OCI-M1 (cell line): ENCODE results near the gene FARS2.
"Not testable (repeated sequence)": the region's sequence is repeated elsewhere in the genome, so short reads cannot be mapped to it uniquely, and the experiment has no call there.

Experiments
- DNase-seq: peaks from one replicate; lab custom pipeline; 2025; lab: John Stamatoyannopoulos, UW

FARS2 gene

GRCh38 chr6:5786969-5787720 lies 525.8 kb downstream of the FARS2 start:
- no peak for DNase-seq

- DNase-seq, result not testable (repeated sequence)
Measured at GRCh38 chr6:5789426-5789825, 528.1 kb downstream of the FARS2 start.

- not testable (repeated sequence) for DNase-seq
Measured at GRCh38 chr6:5796555-5796954, 535.2 kb downstream of the FARS2 start.

GRCh38 chr6:5806406-5806805 lies 545.1 kb downstream of the FARS2 start:
- not testable (repeated sequence) for DNase-seq

- no peak for DNase-seq
Measured at GRCh38 chr6:5809450-5809849, 548.1 kb downstream of the FARS2 start.

- DNase-seq, result no peak
Measured at GRCh38 chr6:5811997-5812396, 550.7 kb downstream of the FARS2 start.

- peak; percentile 49 for DNase-seq
Measured at GRCh38 chr6:5813625-5814027, 552.3 kb downstream of the FARS2 start.

- DNase-seq, result no peak
Measured at GRCh38 chr6:5814116-5814515, 552.8 kb downstream of the FARS2 start.

- DNase-seq, result no peak
Measured at GRCh38 chr6:5814901-5815300, 553.6 kb downstream of the FARS2 start.

- DNase-seq, result no peak
Measured at GRCh38 chr6:5817869-5818268, 556.6 kb downstream of the FARS2 start.

GRCh38 chr6:5818959-5819358 lies 557.6 kb downstream of the FARS2 start:
- no peak for DNase-seq
